ENCODE results near the gene TNRC6B. TPM values are rescaled to one million over a fixed set of nuclear protein-coding genes. Genes with fewer than 3 reads are reported as not detected.
"Not testable (repeated sequence)": the region's sequence is repeated elsewhere in the genome, so short reads cannot be mapped to it uniquely, and the experiment has no call there.

TNRC6B gene
- total RNA-seq, 1 donor from 2014 or later, result 51.2 TPM

- H3K36me3 ChIP-seq (ENCODE audit: insufficient read depth, low read length), result no peaks in the 10 kb centered on the region
- H3K9me3 ChIP-seq (ENCODE audit: insufficient read depth, low read depth, low read length), result no peaks in the 10 kb centered on the region
- Mint-ChIP-seq H3K27ac (ENCODE audit: unreplicated experiment) (no peak overlapping the region), H3K4me3 (ENCODE audit: unreplicated experiment) (peak overlapping the region; percentile 15), H3K27me3 (ENCODE audit: low read depth, unreplicated experiment) (no peaks in the 10 kb centered on the region), H3K4me1 (ENCODE audit: low read depth, unreplicated experiment) (peaks cover 39% of the 10 kb centered on the region), H3K36me3 (ENCODE audit: low read depth, unreplicated experiment) (no peaks in the 10 kb centered on the region), H3K9me3 (ENCODE audit: unreplicated experiment) (peaks cover 2% of the 10 kb centered on the region)
- no peaks in the 10 kb centered on the region for H3K27me3 ChIP-seq (ENCODE audit: insufficient read depth, low read length)
- no peak overlapping the region for H3K27ac ChIP-seq (ENCODE audit: low read depth, low read length)
- peaks cover 92% of the 10 kb centered on the region for H3K79me2 ChIP-seq (ENCODE audit: insufficient read depth, low read length)
- no peak overlapping the region for H3K9ac ChIP-seq (ENCODE audit: low read length)
- peaks cover 70% of the 10 kb centered on the region for H4K20me1 ChIP-seq (ENCODE audit: insufficient read depth, low read length)
- H3K4me2 ChIP-seq (ENCODE audit: low read length), result peak overlapping the region; percentile 70
- H3K4me3 ChIP-seq (ENCODE audit: insufficient read depth, low read depth, low read length), result no peak overlapping the region
- TF ChIP-seq CTCF (IDR thresholded peaks at IDR 0.05; ENCODE audit: insufficient read depth, low read depth, low read length) (no peak), EZH2 (IDR thresholded peaks at IDR 0.05; ENCODE audit: insufficient read depth, low read length) (no peak)
- no peak overlapping the region for H2AFZ ChIP-seq (ENCODE audit: low read depth, low read length)
- H3K4me1 ChIP-seq (ENCODE audit: insufficient read depth, low read length), result peaks cover 34% of the 10 kb centered on the region
- FAIRE-seq (no peak), DNase-seq (ENCODE audit: low read depth) (peak; percentile 40)
Measured at GRCh38 chr22:40182231-40182835, 4.6 kb downstream of the TNRC6B start.

GRCh38 chr22:40183029-40183581, 5.4 kb downstream of the TNRC6B start:
- Mint-ChIP-seq H3K4me3 (ENCODE audit: unreplicated experiment) (peak overlapping the region; percentile 71), H3K9me3 (ENCODE audit: unreplicated experiment) (peaks cover 2% of the 10 kb centered on the region), H3K27me3 (ENCODE audit: low read depth, unreplicated experiment) (no peaks in the 10 kb centered on the region), H3K4me1 (ENCODE audit: low read depth, unreplicated experiment) (peaks cover 38% of the 10 kb centered on the region), H3K27ac (ENCODE audit: unreplicated experiment) (peak overlapping the region; percentile 91), H3K36me3 (ENCODE audit: low read depth, unreplicated experiment) (peaks cover under 1% of the 10 kb centered on the region)
- peaks cover 33% of the 10 kb centered on the region for H3K4me1 ChIP-seq (ENCODE audit: insufficient read depth, low read length)
- H3K9me3 ChIP-seq (ENCODE audit: insufficient read depth, low read depth, low read length), result no peaks in the 10 kb centered on the region
- no peaks in the 10 kb centered on the region for H3K27me3 ChIP-seq (ENCODE audit: insufficient read depth, low read length)
- H3K9ac ChIP-seq (ENCODE audit: low read length), result peak overlapping the region; percentile 31
- H3K79me2 ChIP-seq (ENCODE audit: insufficient read depth, low read length), result peaks cover 96% of the 10 kb centered on the region
- peaks cover 77% of the 10 kb centered on the region for H4K20me1 ChIP-seq (ENCODE audit: insufficient read depth, low read length)
- peak overlapping the region; percentile 52 for H3K27ac ChIP-seq (ENCODE audit: low read depth, low read length)
- H3K36me3 ChIP-seq (ENCODE audit: insufficient read depth, low read length), result no peaks in the 10 kb centered on the region
- no peak overlapping the region for H2AFZ ChIP-seq (ENCODE audit: low read depth, low read length)
- TF ChIP-seq EZH2 (IDR thresholded peaks at IDR 0.05; ENCODE audit: insufficient read depth, low read length) (no peak), CTCF (IDR thresholded peaks at IDR 0.05; ENCODE audit: insufficient read depth, low read depth, low read length) (no peak)
- peak; percentile 54 for FAIRE-seq
- peak overlapping the region; percentile 8 for H3K4me3 ChIP-seq (ENCODE audit: insufficient read depth, low read depth, low read length)
- peak; percentile 89 for DNase-seq (ENCODE audit: low read depth)
- peak overlapping the region; percentile 70 for H3K4me2 ChIP-seq (ENCODE audit: low read length)

- not testable (repeated sequence) for H2AFZ ChIP-seq (ENCODE audit: low read depth, low read length); H3K9me3 ChIP-seq (ENCODE audit: insufficient read depth, low read depth, low read length); FAIRE-seq; H3K36me3 Mint-ChIP-seq (ENCODE audit: low read depth, unreplicated experiment); H3K9me3 Mint-ChIP-seq (ENCODE audit: unreplicated experiment); DNase-seq (ENCODE audit: low read depth); H3K27me3 Mint-ChIP-seq (ENCODE audit: low read depth, unreplicated experiment); H3K27me3 ChIP-seq (ENCODE audit: insufficient read depth, low read length); H3K36me3 ChIP-seq (ENCODE audit: insufficient read depth, low read length)
- peak overlapping the region; percentile 52 for H3K27ac ChIP-seq (ENCODE audit: low read depth, low read length)
- H3K4me1 ChIP-seq (ENCODE audit: insufficient read depth, low read length), result peaks cover 33% of the 10 kb centered on the region
- peaks cover 96% of the 10 kb centered on the region for H3K79me2 ChIP-seq (ENCODE audit: insufficient read depth, low read length)
- Mint-ChIP-seq H3K27ac (ENCODE audit: unreplicated experiment) (peak overlapping the region; percentile 91), H3K4me3 (ENCODE audit: unreplicated experiment) (peak overlapping the region; percentile 71), H3K4me1 (ENCODE audit: low read depth, unreplicated experiment) (peaks cover 38% of the 10 kb centered on the region)
- H3K4me3 ChIP-seq (ENCODE audit: insufficient read depth, low read depth, low read length), result peak overlapping the region; percentile 8
- peak overlapping the region; percentile 70 for H3K4me2 ChIP-seq (ENCODE audit: low read length)
- H4K20me1 ChIP-seq (ENCODE audit: insufficient read depth, low read length), result peaks cover 82% of the 10 kb centered on the region
- H3K9ac ChIP-seq (ENCODE audit: low read length), result peak overlapping the region; percentile 31
Measured at GRCh38 chr22:40183603-40184002, 5.9 kb downstream of the TNRC6B start.

All from astrocyte (in vitro differentiated cells and primary cell).